GM19023 (cell line): Measurements from ENCODE around the gene PSME1.

Source experiments
- ATAC-seq: cut with Tn5 transposase; IDR thresholded peaks from one replicate; pipeline ENCODE4 v1.9.1; 2021; ENCODE audit warnings: mild to moderate bottlenecking, moderate library complexity; ENCODE audit not compliant: unreplicated experiment

Gene PSME1

DNA sequence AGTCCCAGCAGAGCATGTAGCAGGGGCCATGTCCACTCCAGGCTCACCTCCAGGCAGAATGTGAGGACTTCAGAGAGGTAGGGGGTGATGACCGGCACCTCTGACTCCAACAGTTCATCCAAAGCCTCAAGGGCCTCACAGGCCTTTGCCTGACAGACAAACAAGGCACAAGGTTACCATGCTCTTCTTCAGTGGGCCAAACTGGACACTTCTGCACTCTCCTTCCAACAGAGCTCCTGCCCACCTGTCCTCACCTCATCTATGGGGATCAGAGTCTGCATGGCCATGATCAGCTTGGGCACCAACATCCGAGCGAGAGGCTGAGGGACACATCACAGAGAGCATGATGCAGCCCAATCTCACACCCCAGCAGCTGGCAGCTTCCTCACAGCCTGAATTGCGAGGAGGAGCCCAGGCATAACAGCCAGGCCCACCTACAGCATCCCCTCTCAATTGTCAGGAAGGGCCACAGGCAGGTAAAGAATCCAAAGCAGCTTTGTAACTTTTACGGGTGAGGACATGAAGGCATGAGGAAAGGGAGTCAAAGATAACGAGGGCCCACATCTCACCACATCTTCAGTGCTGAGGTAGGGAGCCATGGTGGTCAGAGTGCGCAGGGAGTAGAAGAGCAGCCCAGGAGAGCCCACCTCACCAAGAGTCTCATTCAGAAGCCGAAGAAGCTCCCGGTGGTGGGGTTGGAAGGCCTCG is 51.0 kb downstream of the PSME1 start:
- no peak for ATAC-seq

DNA sequence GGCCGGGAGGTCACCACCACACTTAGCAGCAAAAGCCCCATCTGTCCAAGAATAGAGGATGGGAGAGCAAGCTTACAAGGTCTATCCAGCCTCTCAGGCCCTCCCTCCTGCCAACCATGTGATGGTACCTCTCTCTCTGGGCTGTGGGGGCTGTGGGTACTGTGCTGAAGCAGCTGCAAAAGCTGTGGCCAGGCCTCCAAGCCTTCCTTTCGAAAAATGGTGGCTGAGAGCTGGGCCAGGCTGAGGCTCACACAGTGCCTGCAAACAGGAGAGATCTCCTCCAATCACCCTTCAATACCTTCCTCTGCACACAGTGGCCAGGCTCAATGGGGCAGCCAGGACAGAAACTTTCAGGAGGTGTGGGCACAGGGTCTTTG is 51.5 kb downstream of the PSME1 start:
- ATAC-seq = no peak
